ENCODE measurements around the gene MYH15. TPM values are rescaled to one million over a fixed set of nuclear protein-coding genes. Genes with fewer than 3 reads are reported as not detected.

Gene MYH15
- total RNA-seq, 3 donors from 2014 or later: not detected

GRCh38 chr3:108489776-108490175 is 20.6 kb downstream of the MYH15 start:
- TF ChIP-seq POLR2AphosphoS5 (IDR thresholded peaks at IDR 0.05) (no peak), CTCF (IDR thresholded peaks at IDR 0.05) (peak; percentile 18 to 72 (median 62))
- Histone ChIP-seq H3K4me1 (no peaks in the 10 kb centered on the region), H3K27me3 (no peaks in the 10 kb centered on the region), H3K9me3 (no peaks in the 10 kb centered on the region), H3K4me3 (no peak overlapping the region), H3K27ac (no peak overlapping the region), H3K36me3 (no peaks in the 10 kb centered on the region)
- intact Hi-C loops (cut with DNase I; ENCODE audit: low total_unique reads): loop anchor here (10.0 kb wide), 1 partner anchor 65 kb away; no protein-coding TSS in a partner anchor
- no peak for DNase-seq (ENCODE audit: low spot score in 2 of 2)

GRCh38 chr3:108488631-108489030 is 21.8 kb downstream of the MYH15 start:
- Histone ChIP-seq H3K4me1 (no peaks in the 10 kb centered on the region), H3K36me3 (no peaks in the 10 kb centered on the region), H3K27me3 (no peaks in the 10 kb centered on the region), H3K9me3 (no peaks in the 10 kb centered on the region), H3K4me3 (no peak overlapping the region), H3K27ac (no peak overlapping the region)
- no peak for DNase-seq (ENCODE audit: low spot score in 2 of 2)
- intact Hi-C loops (cut with DNase I; ENCODE audit: low total_unique reads): no loop called here
- no peak for TF ChIP-seq CTCF (IDR thresholded peaks at IDR 0.05)
- no peak for TF ChIP-seq POLR2AphosphoS5 (IDR thresholded peaks at IDR 0.05)
- no peak for TF ChIP-seq POLR2A (IDR thresholded peaks at IDR 0.05)

- H3K27me3 ChIP-seq: no peaks in the 10 kb centered on the region
- no peak overlapping the region for H3K4me3 ChIP-seq
- no peaks in the 10 kb centered on the region for H3K4me1 ChIP-seq
- H3K36me3 ChIP-seq: no peaks in the 10 kb centered on the region
- H3K27ac ChIP-seq: no peak overlapping the region
- no peaks in the 10 kb centered on the region for H3K9me3 ChIP-seq
- DNase-seq (ENCODE audit: low spot score in 2 of 2): no peak
- TF ChIP-seq POLR2AphosphoS5 (IDR thresholded peaks at IDR 0.05): no peak
- intact Hi-C loops (cut with DNase I; ENCODE audit: low total_unique reads): no loop called here
These were observed 23.0 kb downstream of the MYH15 start for GRCh38 chr3:108487439-108487838.

- Histone ChIP-seq H3K4me3 (no peak overlapping the region), H3K27me3 (no peaks in the 10 kb centered on the region), H3K4me1 (no peaks in the 10 kb centered on the region), H3K9me3 (no peaks in the 10 kb centered on the region), H3K27ac (no peak overlapping the region), H3K36me3 (no peaks in the 10 kb centered on the region)
- intact Hi-C loops (cut with DNase I; ENCODE audit: low total_unique reads): no loop called here
- DNase-seq (ENCODE audit: low spot score in 2 of 2): no peak
- TF ChIP-seq POLR2A (IDR thresholded peaks at IDR 0.05): no peak
- TF ChIP-seq POLR2AphosphoS5 (IDR thresholded peaks at IDR 0.05): no peak
- TF ChIP-seq CTCF (IDR thresholded peaks at IDR 0.05): no peak
These were observed 23.5 kb downstream of the MYH15 start for GRCh38 chr3:108486941-108487340.

GRCh38 chr3:108486338-108486737 is 24.1 kb downstream of the MYH15 start:
- intact Hi-C loops (cut with DNase I; ENCODE audit: low total_unique reads): no loop called here

More at GRCh38 chr3:108486338-108486737, 24.1 kb downstream of the MYH15 start:
- Histone ChIP-seq H3K27ac (no peak overlapping the region), H3K27me3 (no peaks in the 10 kb centered on the region), H3K4me1 (no peaks in the 10 kb centered on the region), H3K4me3 (no peak overlapping the region), H3K9me3 (no peaks in the 10 kb centered on the region), H3K36me3 (no peaks in the 10 kb centered on the region)
- TF ChIP-seq POLR2AphosphoS5 (IDR thresholded peaks at IDR 0.05) (no peak), CTCF (IDR thresholded peaks at IDR 0.05) (no peak), POLR2A (IDR thresholded peaks at IDR 0.05) (no peak)
- DNase-seq (ENCODE audit: low spot score in 2 of 2): no peak

Data from breast epithelium (tissue), 4 donors.